KMS-11 (cell line): Measurements from ENCODE around the gene GJC2.

Experiments used
- H2AFZ ChIP-seq: fragments of 200-600 bp; sonication (generic); 2 replicates; pipeline ENCODE4 v1.6.1; 2016; ENCODE audit warnings: antibody characterized with exemption, mixed run types, low read depth
- H3K27ac ChIP-seq: fragments of 200-600 bp; sonication (generic); 2 replicates; pipeline ENCODE4 v1.6.1; 2016; ENCODE audit warnings: mild to moderate bottlenecking, mixed run types
- H3K27me3 ChIP-seq: fragments of 200-600 bp; sonication (generic); 2 replicates; pipeline ENCODE4 v1.6.1; 2017; ENCODE audit warnings: mild to moderate bottlenecking, low read depth, mixed run types, moderate library complexity; ENCODE audit not compliant: insufficient read depth
- H3K36me3 ChIP-seq: fragments of 200-600 bp; sonication (generic); 2 replicates; pipeline ENCODE4 v1.6.1; 2017; ENCODE audit warnings: mild to moderate bottlenecking, mixed run types; ENCODE audit not compliant: insufficient read depth
- H3K4me1 ChIP-seq: fragments of 200-600 bp; sonication (generic); 2 replicates; pipeline ENCODE4 v1.6.1; 2016; ENCODE audit warnings: mild to moderate bottlenecking, low read depth, mixed run types; ENCODE audit not compliant: poor library complexity, severe bottlenecking
- H3K4me2 ChIP-seq: fragments of 200-600 bp; sonication (generic); 2 replicates; pipeline ENCODE4 v1.7.0; 2016; ENCODE audit warnings: mild to moderate bottlenecking, mixed run types
- H3K4me3 ChIP-seq: fragments of 200-600 bp; sonication (generic); IDR thresholded peaks from 2 replicates; pipeline ENCODE4 v1.6.1; 2017; ENCODE audit warnings: low read depth, low read length, mixed read lengths; ENCODE audit not compliant: insufficient read depth
- H3K79me2 ChIP-seq: fragments of 200-600 bp; sonication (generic); 2 replicates; pipeline ENCODE4 v1.6.1; 2016; ENCODE audit warnings: low read depth, mixed run types; ENCODE audit not compliant: insufficient read depth
- H3K9ac ChIP-seq: fragments of 200-600 bp; sonication (generic); 2 replicates; pipeline ENCODE4 v1.6.1; 2016; ENCODE audit warnings: mild to moderate bottlenecking, mixed run types
- H4K20me1 ChIP-seq: fragments of 200-600 bp; sonication (generic); 2 replicates; pipeline ENCODE4 v1.6.1; 2016; ENCODE audit warnings: mild to moderate bottlenecking, mixed run types; ENCODE audit not compliant: insufficient read depth
- CTCF ChIP-seq: fragments of 200-600 bp; sonication (generic); conservative IDR thresholded peaks from 2 replicates; pipeline ENCODE4 v1.6.1; 2017; ENCODE audit warnings: low read depth, mild to moderate bottlenecking, antibody characterized with exemption, low read length, moderate library complexity, mixed read lengths

The GJC2 gene

GRCh38 chr1:228152918-228153258 lies 3.2 kb downstream of the GJC2 start:
- no peak overlapping the region for H2AFZ ChIP-seq
- H3K9ac ChIP-seq, result no peak overlapping the region
- H3K79me2 ChIP-seq, result no peaks in the 10 kb centered on the region
- H3K27me3 ChIP-seq, result no peaks in the 10 kb centered on the region
- H3K36me3 ChIP-seq, result no peaks in the 10 kb centered on the region
- H3K27ac ChIP-seq, result no peak overlapping the region
- no peaks in the 10 kb centered on the region for H4K20me1 ChIP-seq
- no peak for TF ChIP-seq CTCF
- no peaks in the 10 kb centered on the region for H3K4me1 ChIP-seq
- no peak overlapping the region for H3K4me3 ChIP-seq
- H3K4me2 ChIP-seq, result no peak overlapping the region

GRCh38 chr1:228154021-228154669 lies 4.4 kb downstream of the GJC2 start:
- H3K27me3 ChIP-seq, result no peaks in the 10 kb centered on the region
- H3K79me2 ChIP-seq, result no peaks in the 10 kb centered on the region
- no peak overlapping the region for H3K4me2 ChIP-seq
- H3K4me1 ChIP-seq, result no peaks in the 10 kb centered on the region
- TF ChIP-seq CTCF, result no peak
- no peaks in the 10 kb centered on the region for H4K20me1 ChIP-seq
- H3K27ac ChIP-seq, result no peak overlapping the region
- no peak overlapping the region for H2AFZ ChIP-seq
- no peaks in the 10 kb centered on the region for H3K36me3 ChIP-seq
- no peak overlapping the region for H3K9ac ChIP-seq
- H3K4me3 ChIP-seq, result no peak overlapping the region

- no peak overlapping the region for H3K27ac ChIP-seq
- no peaks in the 10 kb centered on the region for H3K27me3 ChIP-seq
- no peak for TF ChIP-seq CTCF
- H3K36me3 ChIP-seq, result no peaks in the 10 kb centered on the region
- H2AFZ ChIP-seq, result no peak overlapping the region
- no peaks in the 10 kb centered on the region for H3K79me2 ChIP-seq
- H3K9ac ChIP-seq, result no peak overlapping the region
- no peak overlapping the region for H3K4me2 ChIP-seq
- H3K4me3 ChIP-seq, result no peak overlapping the region
- H4K20me1 ChIP-seq, result no peaks in the 10 kb centered on the region
- no peaks in the 10 kb centered on the region for H3K4me1 ChIP-seq
Observed at GRCh38 chr1:228154670-228155571, 5.2 kb downstream of the GJC2 start.

GRCh38 chr1:228155596-228156514 lies 6.1 kb downstream of the GJC2 start:
- H3K4me3 ChIP-seq, result no peak overlapping the region
- H2AFZ ChIP-seq, result no peak overlapping the region
- no peaks in the 10 kb centered on the region for H4K20me1 ChIP-seq
- no peak for TF ChIP-seq CTCF
- H3K4me1 ChIP-seq, result no peaks in the 10 kb centered on the region
- H3K27me3 ChIP-seq, result no peaks in the 10 kb centered on the region
- no peaks in the 10 kb centered on the region for H3K79me2 ChIP-seq
- H3K9ac ChIP-seq, result no peak overlapping the region
- H3K36me3 ChIP-seq, result no peaks in the 10 kb centered on the region
- H3K4me2 ChIP-seq, result no peak overlapping the region
- no peak overlapping the region for H3K27ac ChIP-seq
